Loucy (cell line): ENCODE measurements around the gene GTF2A1L.
A peak's percentile ranks its signal among the peaks of the same experiment; 100 is the strongest.

ENCODE experiments used
- H2AFZ ChIP-seq: fragments of 200-600 bp; sonication (generic); 2 replicates; pipeline ENCODE4 v1.6.0; 2016; ENCODE audit warnings: antibody characterized with exemption, mild to moderate bottlenecking, low read length, moderate library complexity
- H3F3A ChIP-seq: fragments of 200-600 bp; 2 replicates; pipeline ENCODE4 v1.6.0; 2016; ENCODE audit warnings: antibody characterized with exemption, low read depth, mild to moderate bottlenecking
- H3K27me3 ChIP-seq: fragments of 200-600 bp; sonication (generic); 2 replicates; pipeline ENCODE4 v1.6.1; 2014; ENCODE audit warnings: low read length, mild to moderate bottlenecking; ENCODE audit not compliant: insufficient read depth, poor library complexity, severe bottlenecking
- H3K36me3 ChIP-seq: fragments of 200-600 bp; sonication (generic); 2 replicates; pipeline ENCODE4 v1.6.1; 2016; ENCODE audit warnings: low read length; ENCODE audit not compliant: insufficient read depth
- H3K4me1 ChIP-seq: fragments of 200-600 bp; sonication (generic); 2 replicates; pipeline ENCODE4 v1.5.1; 2014; ENCODE audit warnings: low read length, mild to moderate bottlenecking; ENCODE audit not compliant: insufficient read depth, poor library complexity, severe bottlenecking
- H3K4me2 ChIP-seq: fragments of 200-600 bp; sonication (generic); 2 replicates; pipeline ENCODE4 v1.6.0; 2014; ENCODE audit warnings: antibody characterized with exemption, low read length, low read depth, mild to moderate bottlenecking; ENCODE audit not compliant: poor library complexity, severe bottlenecking
- H3K4me3 ChIP-seq: fragments of 200-600 bp; sonication (generic); 2 replicates; pipeline ENCODE4 v1.5.1; 2014; ENCODE audit warnings: low read length, mild to moderate bottlenecking, mixed read lengths; ENCODE audit not compliant: poor library complexity, severe bottlenecking
- H3K79me2 ChIP-seq: fragments of 200-600 bp; sonication (generic); 2 replicates; pipeline ENCODE4 v1.6.1; 2014; ENCODE audit warnings: low read length; ENCODE audit not compliant: insufficient read depth
- H3K9ac ChIP-seq: fragments of 200-600 bp; sonication (generic); 2 replicates; pipeline ENCODE4 v1.6.0; 2014; ENCODE audit warnings: mild to moderate bottlenecking, low read depth, low read length, moderate library complexity; ENCODE audit not compliant: poor library complexity, severe bottlenecking
- H3K9me2 ChIP-seq: fragments of 200-600 bp; sonication (generic); replicated peaks from 2 replicates; pipeline ENCODE4 v1.6.1; 2016; ENCODE audit warnings: low read depth, low read length, mixed read lengths
- H3K9me3 ChIP-seq: fragments of 200-600 bp; sonication (generic); 2 replicates; pipeline ENCODE4 v1.6.1; 2014; ENCODE audit warnings: mild to moderate bottlenecking, antibody characterized with exemption, low read length, low read depth; ENCODE audit not compliant: insufficient read depth
- H4K20me1 ChIP-seq: fragments of 200-600 bp; sonication (generic); 2 replicates; pipeline ENCODE4 v1.6.0; 2014; ENCODE audit warnings: antibody characterized with exemption, low read length, mild to moderate bottlenecking; ENCODE audit not compliant: insufficient read depth, poor library complexity, severe bottlenecking
- EZH2phosphoT487 ChIP-seq: fragments of 200-600 bp; IDR thresholded peaks from 2 replicates; pipeline ENCODE4 v1.6.1; 2018; ENCODE audit warnings: antibody characterized with exemption, mild to moderate bottlenecking, moderate library complexity, borderline replicate concordance
- TF ChIP-seq, protein P1 (sequence below): fragments of 200-600 bp; sonication (generic); conservative IDR thresholded peaks from 2 replicates; pipeline ENCODE4 v1.5.1; 2014; ENCODE audit warnings: mild to moderate bottlenecking, antibody characterized with exemption, low read length

GTF2A1L gene

DNA sequence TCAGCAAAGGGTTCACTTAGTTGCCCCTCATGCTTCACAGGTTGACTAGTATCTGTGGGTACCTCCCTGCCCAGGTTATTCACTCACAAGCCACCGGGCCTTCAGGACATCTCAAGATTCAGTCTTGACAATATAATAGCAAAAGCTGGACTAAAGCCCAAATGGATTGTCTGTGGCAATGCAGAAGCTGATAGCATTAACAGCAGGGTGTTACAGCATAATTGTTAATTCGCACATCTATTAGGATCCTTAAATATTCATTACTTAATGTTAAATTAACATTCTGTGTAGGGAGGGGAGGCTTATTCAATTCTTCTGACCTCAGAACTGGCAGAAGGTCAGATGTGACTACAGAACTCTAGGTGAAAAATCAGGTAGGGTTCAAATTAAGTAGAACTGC, 20.2 kb upstream of the GTF2A1L start:
- Histone ChIP-seq H3K79me2 (no peaks in the 10 kb centered on the region), H3K9ac (no peak overlapping the region), H3K9me3 (no peaks in the 10 kb centered on the region), H3K27me3 (no peaks in the 10 kb centered on the region), H4K20me1 (no peaks in the 10 kb centered on the region), H3K4me3 (no peak overlapping the region), H3F3A (no peaks in the 10 kb centered on the region; the same call in 1 of the 2 replicates), H3K9me2 (no peaks in the 10 kb centered on the region), H3K36me3 (no peaks in the 10 kb centered on the region), H3K4me2 (no peak overlapping the region), H2AFZ (no peak overlapping the region), H3K4me1 (no peaks in the 10 kb centered on the region)
- TF ChIP-seq, protein P1, sequence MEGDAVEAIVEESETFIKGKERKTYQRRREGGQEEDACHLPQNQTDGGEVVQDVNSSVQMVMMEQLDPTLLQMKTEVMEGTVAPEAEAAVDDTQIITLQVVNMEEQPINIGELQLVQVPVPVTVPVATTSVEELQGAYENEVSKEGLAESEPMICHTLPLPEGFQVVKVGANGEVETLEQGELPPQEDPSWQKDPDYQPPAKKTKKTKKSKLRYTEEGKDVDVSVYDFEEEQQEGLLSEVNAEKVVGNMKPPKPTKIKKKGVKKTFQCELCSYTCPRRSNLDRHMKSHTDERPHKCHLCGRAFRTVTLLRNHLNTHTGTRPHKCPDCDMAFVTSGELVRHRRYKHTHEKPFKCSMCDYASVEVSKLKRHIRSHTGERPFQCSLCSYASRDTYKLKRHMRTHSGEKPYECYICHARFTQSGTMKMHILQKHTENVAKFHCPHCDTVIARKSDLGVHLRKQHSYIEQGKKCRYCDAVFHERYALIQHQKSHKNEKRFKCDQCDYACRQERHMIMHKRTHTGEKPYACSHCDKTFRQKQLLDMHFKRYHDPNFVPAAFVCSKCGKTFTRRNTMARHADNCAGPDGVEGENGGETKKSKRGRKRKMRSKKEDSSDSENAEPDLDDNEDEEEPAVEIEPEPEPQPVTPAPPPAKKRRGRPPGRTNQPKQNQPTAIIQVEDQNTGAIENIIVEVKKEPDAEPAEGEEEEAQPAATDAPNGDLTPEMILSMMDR: no peak
- TF ChIP-seq EZH2phosphoT487: no peak

DNA sequence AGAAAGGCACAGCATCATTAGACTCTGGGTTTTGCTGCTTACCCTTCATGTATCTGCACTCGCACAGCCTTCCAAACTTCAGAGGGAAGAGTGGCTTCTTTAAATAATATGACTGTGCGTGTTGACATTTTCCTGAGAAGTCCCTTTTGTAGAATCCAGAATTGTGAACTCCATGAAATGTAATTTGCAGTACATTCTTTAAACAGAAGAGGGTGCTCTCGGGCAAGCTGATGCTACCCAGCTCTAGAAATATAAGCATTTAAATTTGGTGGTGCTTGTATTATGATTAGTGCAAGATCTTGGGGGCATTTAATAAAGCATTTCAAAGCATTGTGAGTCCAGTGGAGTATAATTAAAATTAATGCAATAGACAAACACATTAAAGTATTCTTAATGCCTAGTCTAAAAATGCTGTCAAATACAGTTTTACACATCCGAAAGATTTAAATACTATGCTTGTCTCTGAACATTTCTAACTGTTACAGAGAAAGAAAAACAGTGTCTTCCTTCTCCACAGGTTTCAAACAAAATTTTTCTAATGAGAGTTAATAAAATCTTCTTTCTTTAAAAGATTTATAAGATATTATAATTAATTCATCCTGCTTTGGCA, 17.3 kb upstream of the GTF2A1L start:
- Histone ChIP-seq H3K4me1 (no peaks in the 10 kb centered on the region), H3K4me2 (no peak overlapping the region), H2AFZ (peak overlapping the region; percentile 80), H3K9ac (no peak overlapping the region), H3K79me2 (no peaks in the 10 kb centered on the region), H3K36me3 (no peaks in the 10 kb centered on the region), H3K4me3 (no peak overlapping the region), H3F3A (no peaks in the 10 kb centered on the region), H3K9me2 (no peaks in the 10 kb centered on the region), H4K20me1 (no peaks in the 10 kb centered on the region), H3K27me3 (no peaks in the 10 kb centered on the region), H3K9me3 (no peaks in the 10 kb centered on the region)
- TF ChIP-seq EZH2phosphoT487: no peak
- TF ChIP-seq, protein P1: peak; percentile 84

DNA sequence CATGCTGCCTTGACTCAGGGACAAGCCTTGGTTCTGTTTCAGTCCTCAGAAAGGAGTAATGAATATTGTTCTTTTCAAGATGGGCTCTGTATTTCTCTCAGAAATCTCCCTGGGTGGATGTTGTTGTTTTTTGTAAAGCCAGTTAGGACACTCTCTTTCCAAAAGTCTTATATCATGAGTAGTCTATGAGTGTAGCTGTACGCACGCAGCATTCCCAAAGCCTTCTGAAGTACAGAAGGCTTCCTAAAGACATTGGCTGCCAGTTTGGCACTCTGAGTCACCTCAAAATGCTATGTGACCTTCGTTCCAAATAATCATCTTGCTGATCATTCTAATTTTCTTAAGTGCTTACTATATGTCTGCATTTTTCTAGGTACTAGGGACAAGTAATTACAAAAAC, 16.7 kb upstream of the GTF2A1L start:
- H3K4me1 ChIP-seq: no peaks in the 10 kb centered on the region
- no peak overlapping the region for H3K9ac ChIP-seq
- H2AFZ ChIP-seq: no peak overlapping the region
- no peaks in the 10 kb centered on the region for H3F3A ChIP-seq
- no peaks in the 10 kb centered on the region for H3K9me2 ChIP-seq
- no peak for TF ChIP-seq EZH2phosphoT487
- TF ChIP-seq, protein P1: no peak
- H3K9me3 ChIP-seq: no peaks in the 10 kb centered on the region
- no peaks in the 10 kb centered on the region for H3K36me3 ChIP-seq
- H3K4me3 ChIP-seq: no peak overlapping the region
- no peaks in the 10 kb centered on the region for H3K79me2 ChIP-seq
- no peaks in the 10 kb centered on the region for H3K27me3 ChIP-seq
- no peak overlapping the region for H3K4me2 ChIP-seq
- no peaks in the 10 kb centered on the region for H4K20me1 ChIP-seq
